B cell (primary cell): ENCODE data around the gene EFCAB8. TPM values are rescaled to one million over a fixed set of nuclear protein-coding genes. Genes with fewer than 3 reads are reported as not detected.

ENCODE experiments used
- ATAC-seq: fragments of 200-7000 bp; cut with Tn5 transposase; one replicate; pipeline ENCODE4 v1.10.0; 2021; ENCODE audit warnings: low read depth, mild to moderate bottlenecking, moderate number of reproducible peaks, moderate library complexity
- CTCF ChIA-PET: fragments of 350-600 bp; sonication (Branson Sonifier 250); formaldehyde crosslinking; loops from one replicate; lab custom pipeline; 2021; ENCODE audit warnings: antibody characterized with exemption, inconsistent platforms; lab: Charles Lee
- POLR2A ChIA-PET: fragments of 350-600 bp; sonication (Branson Sonifier 250); formaldehyde crosslinking; loops from one replicate; lab custom pipeline; 2021; ENCODE audit warnings: antibody characterized with exemption; lab: Charles Lee
- DNase-seq: peaks from one replicate; pipeline ENCODE4 v3.0.0; 2013
- H2AFZ ChIP-seq: 2 replicates; pipeline ENCODE4 v1.6.1; 2012; ENCODE audit warnings: mild to moderate bottlenecking, low read depth, low read length; ENCODE audit not compliant: insufficient read depth, poor library complexity, severe bottlenecking
- H3K27ac ChIP-seq, 2 donors: 1 replicate in 1 of 2; 2 replicates in 1 of 2; pipeline ENCODE4 v1.5.1; 2012 to 2013; ENCODE audit warnings: low read length in 2 of 2, mild to moderate bottlenecking in 2 of 2, moderate library complexity in 1 of 2
- H3K27me3 ChIP-seq, 4 experiments: fragments of 200-600 bp in 1 of 4; sonication (generic) in 1 of 4; replicated peaks in 1 of 4; 1 replicate in 2 of 4; 2 replicates in 2 of 4; pipeline versions ENCODE4 v1.6.1 to v1.7.0; 2013 to 2016; ENCODE audit warnings: low read length in 3 of 4, mild to moderate bottlenecking in 2 of 4, mixed read lengths in 1 of 4, moderate library complexity in 1 of 4; ENCODE audit not compliant: insufficient read depth in 4 of 4, control insufficient read depth in 3 of 4; ENCODE audit errors: control extremely low read depth in 1 of 4
- H3K36me3 ChIP-seq, 2 experiments: replicated peaks in 1 of 2; 1 replicate in 1 of 2; 2 replicates in 1 of 2; pipeline versions ENCODE4 v1.6.1 to v1.7.1; 2013; ENCODE audit warnings: low read length in 1 of 2; ENCODE audit not compliant: insufficient read depth in 2 of 2, control insufficient read depth in 1 of 2; ENCODE audit errors: control extremely low read depth in 1 of 2, extremely low read depth in 1 of 2
- H3K4me1 ChIP-seq, 2 donors: fragments of 200-600 bp in 1 of 2; sonication (generic) in 1 of 2; 1 replicate in 1 of 2; 2 replicates in 1 of 2; pipeline versions ENCODE4 v1.5.1 to v1.6.1; 2013 to 2017; ENCODE audit warnings: low read length in 2 of 2; ENCODE audit not compliant: control insufficient read depth in 2 of 2, insufficient read depth in 2 of 2
- H3K4me2 ChIP-seq: replicated peaks from 2 replicates; pipeline ENCODE3; 2012; ENCODE audit warnings: mild to moderate bottlenecking, low read depth, low read length; ENCODE audit not compliant: poor library complexity, severe bottlenecking
- H3K4me3 ChIP-seq, 5 experiments: fragments of 200-600 bp in 1 of 5; sonication (generic) in 1 of 5; 1 replicate in 3 of 5; 2 replicates in 2 of 5; pipeline versions ENCODE4 v1.5.1 to v1.7.0; 2011 to 2016; ENCODE audit warnings: low read length in 4 of 5, mild to moderate bottlenecking in 4 of 5, low read depth in 2 of 5, control low read depth in 1 of 5, moderate library complexity in 1 of 5; ENCODE audit not compliant: insufficient read depth in 1 of 5; ENCODE audit errors: control extremely low read depth in 1 of 5, extremely low read depth in 1 of 5
- H3K79me2 ChIP-seq: fragments of 200-600 bp; sonication (generic); one replicate; pipeline ENCODE4 v1.6.0; 2016; ENCODE audit warnings: low read length; ENCODE audit not compliant: control insufficient read depth, insufficient read depth
- H3K9ac ChIP-seq: fragments of 200-600 bp; sonication (generic); 2 replicates; pipeline ENCODE4 v1.6.1; 2017; ENCODE audit warnings: mild to moderate bottlenecking, low read length, moderate library complexity
- H3K9me3 ChIP-seq, 3 donors: one replicate each; pipeline versions ENCODE4 v1.6.1 to v1.7.1; 2013; ENCODE audit warnings: low read length in 2 of 3; ENCODE audit not compliant: control insufficient read depth in 2 of 3, insufficient read depth in 1 of 3; ENCODE audit errors: control extremely low read depth in 1 of 3
- H4K20me1 ChIP-seq: 2 replicates; pipeline ENCODE4 v1.6.0; 2012; ENCODE audit warnings: mild to moderate bottlenecking, low read length; ENCODE audit not compliant: insufficient read depth, control insufficient read depth, poor library complexity, severe bottlenecking
- H3K27ac Mint-ChIP-seq: one replicate; pipeline ENCODE4 v1.8.0; 2021; ENCODE audit warnings: mixed read lengths
- H3K27me3 Mint-ChIP-seq: one replicate; pipeline ENCODE4 v1.8.0; 2021; ENCODE audit warnings: mixed read lengths
- H3K4me1 Mint-ChIP-seq: one replicate; pipeline ENCODE4 v1.8.0; 2021; ENCODE audit warnings: mixed read lengths
- H3K4me3 Mint-ChIP-seq: one replicate; pipeline ENCODE4 v1.8.0; 2021; ENCODE audit warnings: mixed read lengths
- H3K9me3 Mint-ChIP-seq: one replicate; pipeline ENCODE4 v1.8.0; 2022; ENCODE audit warnings: mixed read lengths; ENCODE audit not compliant: insufficient read depth
- CTCF ChIP-seq: fragments of 200-600 bp; IDR thresholded peaks from one replicate; pipeline ENCODE4 v1.8.0; 2022; ENCODE audit warnings: antibody characterized with exemption, mild to moderate bottlenecking
- EZH2 ChIP-seq: IDR thresholded peaks from 2 replicates; pipeline ENCODE4 v1.6.1; 2012; ENCODE audit warnings: borderline replicate concordance, low read depth, mild to moderate bottlenecking, moderate library complexity, low read length; ENCODE audit not compliant: insufficient read depth, poor library complexity, severe bottlenecking
- WGBS: methylation state at CpG from one replicate; pipeline ENCODE4 v1.1.5; 2013; ENCODE audit warnings: missing lambda C conversion rate; ENCODE audit not compliant: insufficient coverage; 5-methylcytosine and 5-hydroxymethylcytosine counted together
- intact Hi-C: fragments of 100-400 bp; cut with micrococcal nuclease; formaldehyde crosslinking; loops from one replicate; pipeline ENCODE4 v1.10.0; 2022
- polyA plus RNA-seq: library from polyadenylated mRNA; depleted of rRNA; stranded (reverse); fragments of >200 nt; gene quantifications from 2 replicates; pipeline ENCODE4 v1.2.3, GENCODE V29; 2012
- total RNA-seq, 2 donors: library from RNA; stranded (reverse); fragments of 120-200 nt in 1 of 2; gene quantifications; 1 replicate in 1 of 2; 2 replicates in 1 of 2; pipeline versions ENCODE4 v1.2.3 to v1.2.4, GENCODE V29; 2013 to 2022

The EFCAB8 gene
- total and polyA plus RNA-seq, 2 donors (not counting 1 experiment from before 2014, with no cell fraction given), result 0.72 to 2.3 TPM

GRCh38 chr20:32959351-32960221, 100.9 kb downstream of the EFCAB8 start:
- no peak overlapping the region for H3K4me3 ChIP-seq
- ChIA-PET POLR2A (no interaction called here), CTCF (no interaction called here)
- H3K9me3 ChIP-seq, result peaks cover 0 to 33% (median 25%) of the 10 kb centered on the region in 3 donors
- TF ChIP-seq EZH2 (no peak), CTCF (no peak)
- no peak overlapping the region for H3K9ac ChIP-seq
- no peaks in the 10 kb centered on the region for H3K4me1 ChIP-seq
- WGBS, result 94% methylated on average over 14 of the region's 14 CpGs
- ATAC-seq, result no peak
- no peaks in the 10 kb centered on the region for H4K20me1 ChIP-seq
- Mint-ChIP-seq H3K9me3 (peaks cover 8% of the 10 kb centered on the region), H3K4me1 (no peaks in the 10 kb centered on the region), H3K27me3 (peaks cover under 1% of the 10 kb centered on the region), H3K27ac (no peak overlapping the region), H3K4me3 (no peak overlapping the region)
- intact Hi-C loops, result no loop called here
- no peaks in the 10 kb centered on the region for H3K36me3 ChIP-seq
- H3K4me2 ChIP-seq, result no peak overlapping the region
- H3K27ac ChIP-seq, result no peak overlapping the region
- no peaks in the 10 kb centered on the region for H3K27me3 ChIP-seq
- DNase-seq, result no peak
- H2AFZ ChIP-seq, result no peak overlapping the region
- no peaks in the 10 kb centered on the region for H3K79me2 ChIP-seq

- H3K4me2 ChIP-seq, result no peak overlapping the region
- intact Hi-C loops, result no loop called here
- no peak overlapping the region for H3K27ac ChIP-seq
- Mint-ChIP-seq H3K27me3 (no peaks in the 10 kb centered on the region), H3K27ac (no peak overlapping the region), H3K4me1 (no peaks in the 10 kb centered on the region), H3K4me3 (no peak overlapping the region), H3K9me3 (peaks cover 8% of the 10 kb centered on the region)
- ChIA-PET POLR2A (no interaction called here), CTCF (no interaction called here)
- no peaks in the 10 kb centered on the region for H3K4me1 ChIP-seq
- no peak for TF ChIP-seq CTCF
- DNase-seq, result no peak
- no peak overlapping the region for H3K4me3 ChIP-seq
- no peak for ATAC-seq
- no peak overlapping the region for H3K9ac ChIP-seq
- H3K27me3 ChIP-seq, result no peaks in the 10 kb centered on the region
- H2AFZ ChIP-seq, result no peak overlapping the region
- H4K20me1 ChIP-seq, result no peaks in the 10 kb centered on the region
- no peaks in the 10 kb centered on the region for H3K36me3 ChIP-seq
- H3K9me3 ChIP-seq, result peaks cover 0 to 31% (median 25%) of the 10 kb centered on the region in 3 donors
- H3K79me2 ChIP-seq, result no peaks in the 10 kb centered on the region
Measured at GRCh38 chr20:32960222-32960518, 101.4 kb downstream of the EFCAB8 start.
